GM13976 (cell line): Measurements from ENCODE around the gene CPNE5.
"Not testable (repeated sequence)": the region's sequence is repeated elsewhere in the genome, so short reads cannot be mapped to it uniquely, and the experiment has no call there.

Experiments
- DNase-seq: peaks from one replicate; pipeline ENCODE4 v3.0.0; 2012; ENCODE audit warnings: low spot score
- in situ Hi-C: fragments of 300-500 bp; cut with MboI; formaldehyde crosslinking; loops from one replicate; pipeline ENCODE4 v1.12.0; 2022; ENCODE audit warnings: low sequenced_read_pairs, mixed read lengths, inconsistent platforms; ENCODE audit not compliant: unreplicated experiment
- TF ChIP-seq, protein P1 (sequence below): IDR thresholded peaks from 2 replicates; pipeline ENCODE4 v1.5.1; 2012; ENCODE audit warnings: borderline replicate concordance, mild to moderate bottlenecking; ENCODE audit not compliant: insufficient read depth; ENCODE audit errors: extremely low read depth, missing control alignments, control extremely low read depth

CPNE5 gene

GRCh38 chr6:36815962-36816735 lies 23.1 kb downstream of the CPNE5 start:
- no peak for DNase-seq
- in situ Hi-C loops = no loop called here
- TF ChIP-seq, protein P1, sequence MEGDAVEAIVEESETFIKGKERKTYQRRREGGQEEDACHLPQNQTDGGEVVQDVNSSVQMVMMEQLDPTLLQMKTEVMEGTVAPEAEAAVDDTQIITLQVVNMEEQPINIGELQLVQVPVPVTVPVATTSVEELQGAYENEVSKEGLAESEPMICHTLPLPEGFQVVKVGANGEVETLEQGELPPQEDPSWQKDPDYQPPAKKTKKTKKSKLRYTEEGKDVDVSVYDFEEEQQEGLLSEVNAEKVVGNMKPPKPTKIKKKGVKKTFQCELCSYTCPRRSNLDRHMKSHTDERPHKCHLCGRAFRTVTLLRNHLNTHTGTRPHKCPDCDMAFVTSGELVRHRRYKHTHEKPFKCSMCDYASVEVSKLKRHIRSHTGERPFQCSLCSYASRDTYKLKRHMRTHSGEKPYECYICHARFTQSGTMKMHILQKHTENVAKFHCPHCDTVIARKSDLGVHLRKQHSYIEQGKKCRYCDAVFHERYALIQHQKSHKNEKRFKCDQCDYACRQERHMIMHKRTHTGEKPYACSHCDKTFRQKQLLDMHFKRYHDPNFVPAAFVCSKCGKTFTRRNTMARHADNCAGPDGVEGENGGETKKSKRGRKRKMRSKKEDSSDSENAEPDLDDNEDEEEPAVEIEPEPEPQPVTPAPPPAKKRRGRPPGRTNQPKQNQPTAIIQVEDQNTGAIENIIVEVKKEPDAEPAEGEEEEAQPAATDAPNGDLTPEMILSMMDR = no peak

- no peak for DNase-seq
- TF ChIP-seq, protein P1 = no peak
- in situ Hi-C loops = no loop called here
Observed at GRCh38 chr6:36814249-36814648, 25.0 kb downstream of the CPNE5 start.

GRCh38 chr6:36813526-36813925 lies 25.7 kb downstream of the CPNE5 start:
- in situ Hi-C loops = no loop called here
- TF ChIP-seq, protein P1 = no peak
- no peak for DNase-seq

DNA sequence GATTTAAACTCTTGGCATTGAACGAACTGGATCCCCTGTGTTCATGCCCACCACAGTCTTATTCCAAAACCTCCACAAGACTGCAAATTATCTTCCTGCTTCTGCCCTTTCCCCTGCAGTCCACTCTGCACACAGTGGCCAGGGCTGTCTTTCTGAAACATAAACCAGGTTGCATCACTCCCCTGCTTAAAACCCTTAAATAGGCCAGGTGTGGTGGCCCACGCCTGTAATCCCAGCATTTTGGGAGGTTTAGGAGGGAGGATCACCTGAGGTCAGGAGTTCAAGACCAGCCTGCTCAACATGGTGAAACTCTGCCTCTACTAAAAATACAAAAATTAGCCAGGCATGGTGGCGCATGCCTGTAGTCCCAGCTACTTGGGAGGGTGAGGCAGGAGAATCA lies 26.2 kb downstream of the CPNE5 start:
- in situ Hi-C loops, DNase-seq: not testable (repeated sequence)

- TF ChIP-seq, protein P1 = no peak
- no peak for DNase-seq
- in situ Hi-C loops = no loop called here
Observed at GRCh38 chr6:36809941-36810803, 29.1 kb downstream of the CPNE5 start.

DNA sequence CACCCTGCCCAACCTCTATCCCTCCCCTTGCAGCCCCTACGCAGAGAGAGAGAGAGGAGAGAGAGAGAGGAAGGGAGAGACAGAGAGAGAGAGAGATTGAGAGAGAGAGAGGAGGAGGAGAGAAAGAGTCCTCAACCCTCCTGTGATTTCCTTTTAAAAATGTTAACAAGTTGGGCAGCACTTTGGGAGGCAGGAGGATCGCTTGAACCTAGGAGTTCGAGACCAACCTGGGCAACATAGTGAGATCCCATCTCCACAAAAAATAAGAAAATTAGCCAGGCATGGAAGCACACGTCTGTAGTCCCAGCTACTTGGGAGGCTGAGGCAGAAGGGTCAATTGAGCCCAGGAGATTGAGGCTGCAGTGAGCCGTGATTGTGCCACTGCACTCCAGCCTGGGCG lies 30.1 kb downstream of the CPNE5 start:
- in situ Hi-C loops = no loop called here

More for the DNA sequence above, 30.1 kb downstream of the CPNE5 start:
- DNase-seq = no peak
- TF ChIP-seq, protein P1 = no peak
